Prostate gland (tissue), 2 donors: Measurements from ENCODE around the gene MLLT6. TPM values are rescaled to one million over a fixed set of nuclear protein-coding genes. Genes with fewer than 3 reads are reported as not detected.

Source experiments
- DNase-seq: peaks from one replicate; pipeline ENCODE4 v3.0.0-alpha.2; 2019; ENCODE audit warnings: low spot score
- H3K27ac ChIP-seq, 2 donors: fragments of 200-600 bp; sonication (generic); 2 replicates each; pipeline ENCODE4 v1.5.1; 2017 to 2019
- H3K27me3 ChIP-seq: fragments of 200-600 bp; sonication (generic); replicated peaks from 2 replicates; pipeline ENCODE4 v1.5.1; 2019; ENCODE audit not compliant: insufficient read depth
- H3K36me3 ChIP-seq, 2 donors: fragments of 200-600 bp; sonication (generic); 1 replicate in 1 of 2; 2 replicates in 1 of 2; pipeline versions ENCODE4 v1.5.1 to v1.8.1; 2017 to 2019
- H3K4me1 ChIP-seq: fragments of 200-600 bp; sonication (generic); replicated peaks from 2 replicates; pipeline ENCODE4 v1.5.1; 2019
- H3K4me3 ChIP-seq, 2 donors: fragments of 200-600 bp; sonication (generic); 2 replicates each; pipeline ENCODE4 v1.5.1; 2017 to 2019
- H3K9me3 ChIP-seq: fragments of 200-600 bp; sonication (generic); 2 replicates; pipeline ENCODE4 v1.5.1; 2017
- CTCF ChIP-seq, 4 experiments: fragments of 200-600 bp in 2 of 4; fragments of 450-650 bp in 2 of 4; sonication (generic) in 2 of 4; IDR thresholded peaks; 1 replicate in 3 of 4; 2 replicates in 1 of 4; pipeline ENCODE4 v1.5.1; 2016 to 2019; ENCODE audit warnings: antibody characterized with exemption in 4 of 4, mild to moderate bottlenecking in 2 of 4, moderate library complexity in 2 of 4
- POLR2A ChIP-seq: fragments of 450-650 bp; IDR thresholded peaks from one replicate; pipeline ENCODE4 v1.6.1; 2016; ENCODE audit warnings: antibody characterized with exemption, mild to moderate bottlenecking
- POLR2AphosphoS5 ChIP-seq: sonication (generic); formaldehyde crosslinking; IDR thresholded peaks from one replicate; pipeline ENCODE4 v1.6.1; 2017; ENCODE audit warnings: antibody characterized with exemption
- WGBS: methylation state at CpG from one replicate; pipeline ENCODE4 v1.1.5; 2018; 5-methylcytosine and 5-hydroxymethylcytosine counted together
- intact Hi-C: fragments of 100-400 bp; cut with DNase I; formaldehyde crosslinking; loops from one replicate; pipeline ENCODE4 v1.14.2; 2022
- total RNA-seq, 2 donors: library from RNA; depleted of rRNA; stranded (reverse); fragments of >200 nt; gene quantifications; one replicate each; pipeline ENCODE4 v1.1.0, GENCODE V29; 2016

The MLLT6 gene
- total RNA-seq, 2 donors from 2014 or later: 69.1 to 142 TPM

- Histone ChIP-seq H3K27me3 (no peaks in the 10 kb centered on the region), H3K4me3 (no peak overlapping the region), H3K4me1 (peaks cover 24% of the 10 kb centered on the region), H3K27ac (peak overlapping the region; percentile 57 to 69), H3K9me3 (no peaks in the 10 kb centered on the region), H3K36me3 (no peaks in the 10 kb centered on the region)
- peak; percentile 12 for TF ChIP-seq POLR2AphosphoS5
- no peak for TF ChIP-seq POLR2A
- no peak for TF ChIP-seq CTCF (IDR thresholded peaks at IDR 0.05)
- DNase-seq: no peak
- 34% methylated on average over 21 of the region's 22 CpGs for WGBS
- intact Hi-C loops: loop anchor here (10.0 kb wide), 1 partner anchor 412 kb away; the partner anchor contains the start of gene PLXDC1
Measured at GRCh38 chr17:38742411-38743308, 37.6 kb downstream of the MLLT6 start.

- H3K4me3 ChIP-seq: no peak overlapping the region
- no peaks in the 10 kb centered on the region for H3K27me3 ChIP-seq
- peaks cover 24% of the 10 kb centered on the region for H3K4me1 ChIP-seq
- WGBS: 39% methylated on average over 4 of the region's 4 CpGs
- no peak for DNase-seq
- H3K9me3 ChIP-seq: no peaks in the 10 kb centered on the region
- TF ChIP-seq POLR2AphosphoS5 (no peak), POLR2A (no peak), CTCF (IDR thresholded peaks at IDR 0.05) (no peak)
- H3K27ac ChIP-seq: no peak overlapping the region
- intact Hi-C loops: loop anchor here (10.0 kb wide), 1 partner anchor 411 kb away; the partner anchor contains the start of gene PLXDC1
- H3K36me3 ChIP-seq: no peaks in the 10 kb centered on the region
Measured at GRCh38 chr17:38743556-38744171, 38.6 kb downstream of the MLLT6 start.

GRCh38 chr17:38745545-38745944, 40.5 kb downstream of the MLLT6 start:
- 53% methylated on average over 4 of the region's 4 CpGs for WGBS
- Histone ChIP-seq H3K4me3 (no peak overlapping the region), H3K9me3 (no peaks in the 10 kb centered on the region), H3K27ac (peak overlapping the region in 1 of 2 donors; percentile 95), H3K36me3 (no peaks in the 10 kb centered on the region), H3K4me1 (peaks cover 28% of the 10 kb centered on the region), H3K27me3 (no peaks in the 10 kb centered on the region)
- no peak for TF ChIP-seq POLR2A
- TF ChIP-seq CTCF (IDR thresholded peaks at IDR 0.05): no peak
- no peak for TF ChIP-seq POLR2AphosphoS5
- intact Hi-C loops: loop anchor here (10.0 kb wide), 1 partner anchor 409 kb away; the partner anchor contains the start of gene PLXDC1
- DNase-seq: no peak

GRCh38 chr17:38746004-38746848, 41.2 kb downstream of the MLLT6 start:
- peaks cover 32% of the 10 kb centered on the region for H3K4me1 ChIP-seq

More at GRCh38 chr17:38746004-38746848, 41.2 kb downstream of the MLLT6 start:
- Histone ChIP-seq H3K9me3 (no peaks in the 10 kb centered on the region), H3K4me3 (peak overlapping the region in 1 of 2 donors; percentile 99), H3K27me3 (no peaks in the 10 kb centered on the region), H3K36me3 (no peaks in the 10 kb centered on the region), H3K27ac (peak overlapping the region; percentile 86 to 95)
- WGBS: 44% methylated on average over 8 of the region's 8 CpGs
- TF ChIP-seq CTCF (IDR thresholded peaks at IDR 0.05): no peak
- no peak for TF ChIP-seq POLR2A
- TF ChIP-seq POLR2AphosphoS5: no peak
- DNase-seq: no peak
- intact Hi-C loops: loop anchor here (10.0 kb wide), 1 partner anchor 409 kb away; the partner anchor contains the start of gene PLXDC1
